Measurements from ENCODE around the gene NXPE3.

DNA sequence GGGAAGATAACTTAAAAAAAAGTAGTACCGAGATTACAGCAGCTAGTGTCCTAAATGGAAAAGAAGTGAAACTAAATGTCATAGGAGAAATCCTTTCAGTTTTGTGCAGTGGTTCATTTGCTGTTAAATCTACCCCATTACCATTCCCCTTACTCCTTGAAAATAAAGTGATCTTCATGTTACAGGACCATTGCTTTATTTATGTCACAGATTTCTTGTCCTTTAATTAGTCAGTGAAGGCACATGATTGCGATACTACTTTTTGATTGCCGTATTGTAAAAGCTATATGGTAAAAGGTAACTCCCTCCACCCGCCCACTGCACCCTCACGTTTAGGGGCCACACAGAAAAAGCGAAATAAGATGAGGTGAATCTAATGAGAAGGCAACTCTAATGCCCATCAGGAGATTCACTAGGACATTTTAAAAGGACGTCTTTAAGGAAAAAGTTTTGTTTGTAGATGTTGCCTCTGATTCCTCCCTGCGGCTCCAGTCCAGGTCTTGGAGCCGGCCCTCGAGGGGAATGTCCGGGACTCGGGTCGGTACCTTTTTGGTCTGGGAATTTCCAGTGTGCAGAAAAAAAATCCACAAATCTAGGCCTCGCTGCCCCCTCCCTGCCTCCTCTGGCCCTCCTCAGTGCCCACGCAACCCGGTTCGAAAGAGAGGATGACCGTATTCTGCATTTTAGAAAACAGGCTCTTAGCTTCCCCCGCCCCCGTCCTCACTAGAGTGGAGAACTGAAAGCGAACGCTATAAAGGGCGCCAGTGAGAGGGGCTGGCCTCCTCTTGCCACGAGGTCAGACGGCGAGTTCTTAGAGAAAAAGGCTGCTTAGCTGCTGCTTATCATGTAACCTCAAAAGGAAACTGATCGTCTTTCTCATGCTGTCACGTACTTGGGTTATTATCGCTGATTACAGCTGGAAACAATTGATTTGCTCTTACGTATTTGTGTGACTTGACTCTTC lies 48.5 kb downstream of the NXPE3 start:
- TF ChIP-seq, protein P1, sequence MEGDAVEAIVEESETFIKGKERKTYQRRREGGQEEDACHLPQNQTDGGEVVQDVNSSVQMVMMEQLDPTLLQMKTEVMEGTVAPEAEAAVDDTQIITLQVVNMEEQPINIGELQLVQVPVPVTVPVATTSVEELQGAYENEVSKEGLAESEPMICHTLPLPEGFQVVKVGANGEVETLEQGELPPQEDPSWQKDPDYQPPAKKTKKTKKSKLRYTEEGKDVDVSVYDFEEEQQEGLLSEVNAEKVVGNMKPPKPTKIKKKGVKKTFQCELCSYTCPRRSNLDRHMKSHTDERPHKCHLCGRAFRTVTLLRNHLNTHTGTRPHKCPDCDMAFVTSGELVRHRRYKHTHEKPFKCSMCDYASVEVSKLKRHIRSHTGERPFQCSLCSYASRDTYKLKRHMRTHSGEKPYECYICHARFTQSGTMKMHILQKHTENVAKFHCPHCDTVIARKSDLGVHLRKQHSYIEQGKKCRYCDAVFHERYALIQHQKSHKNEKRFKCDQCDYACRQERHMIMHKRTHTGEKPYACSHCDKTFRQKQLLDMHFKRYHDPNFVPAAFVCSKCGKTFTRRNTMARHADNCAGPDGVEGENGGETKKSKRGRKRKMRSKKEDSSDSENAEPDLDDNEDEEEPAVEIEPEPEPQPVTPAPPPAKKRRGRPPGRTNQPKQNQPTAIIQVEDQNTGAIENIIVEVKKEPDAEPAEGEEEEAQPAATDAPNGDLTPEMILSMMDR (IDR thresholded peaks at IDR 0.05; ENCODE audit: insufficient read depth, low read length): no peak
- no peak for TF ChIP-seq REST (IDR thresholded peaks at IDR 0.05; ENCODE audit: insufficient replicate concordance, low read depth)
- no peak for TF ChIP-seq POLR2AphosphoS5 (IDR thresholded peaks at IDR 0.05; ENCODE audit: low read depth)

Data from HL-60 (cell line).